Tibial nerve (tissue), 4 donors: ENCODE data around the gene RPN1.

Experiments
- EP300 ChIP-seq, 2 donors: sonication (generic); formaldehyde crosslinking; IDR thresholded peaks; one replicate each; pipeline ENCODE4 v1.6.1; 2017; ENCODE audit warnings: antibody characterized with exemption in 2 of 2, mild to moderate bottlenecking in 1 of 2
- POLR2A ChIP-seq, 2 donors: fragments of 450-650 bp; IDR thresholded peaks; one replicate each; pipeline ENCODE4 v1.6.1; 2017; ENCODE audit warnings: antibody characterized with exemption in 2 of 2, mild to moderate bottlenecking in 2 of 2, moderate library complexity in 2 of 2
- TF ChIP-seq, protein P1 (sequence below), 5 experiments: fragments of 200-600 bp in 3 of 5; fragments of 450-650 bp in 2 of 5; sonication (generic) in 3 of 5; IDR thresholded peaks; one replicate each; pipeline ENCODE4 v1.5.1; 2016 to 2019; ENCODE audit warnings: antibody characterized with exemption in 5 of 5, mild to moderate bottlenecking in 3 of 5, moderate library complexity in 2 of 5

DNA sequence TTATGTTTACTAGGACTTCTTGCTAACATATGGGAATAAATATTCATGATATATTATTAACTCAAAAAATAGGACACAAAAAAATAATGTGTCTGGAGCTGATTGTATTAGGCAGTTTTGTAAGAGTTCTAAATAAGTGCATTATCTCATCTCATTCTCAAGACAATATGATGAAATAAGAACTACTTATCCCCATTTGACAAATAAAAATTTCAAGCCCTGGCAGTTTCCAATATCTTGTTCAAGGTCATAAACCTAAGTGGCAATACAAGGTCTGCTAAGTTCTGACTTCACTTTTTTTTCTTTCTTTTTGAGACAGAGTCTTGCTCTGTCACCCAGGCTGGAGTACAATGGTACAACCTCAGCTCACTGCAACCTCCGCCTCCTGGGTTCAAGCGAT, 18.3 kb downstream of the RPN1 start:
- TF ChIP-seq, protein P1, sequence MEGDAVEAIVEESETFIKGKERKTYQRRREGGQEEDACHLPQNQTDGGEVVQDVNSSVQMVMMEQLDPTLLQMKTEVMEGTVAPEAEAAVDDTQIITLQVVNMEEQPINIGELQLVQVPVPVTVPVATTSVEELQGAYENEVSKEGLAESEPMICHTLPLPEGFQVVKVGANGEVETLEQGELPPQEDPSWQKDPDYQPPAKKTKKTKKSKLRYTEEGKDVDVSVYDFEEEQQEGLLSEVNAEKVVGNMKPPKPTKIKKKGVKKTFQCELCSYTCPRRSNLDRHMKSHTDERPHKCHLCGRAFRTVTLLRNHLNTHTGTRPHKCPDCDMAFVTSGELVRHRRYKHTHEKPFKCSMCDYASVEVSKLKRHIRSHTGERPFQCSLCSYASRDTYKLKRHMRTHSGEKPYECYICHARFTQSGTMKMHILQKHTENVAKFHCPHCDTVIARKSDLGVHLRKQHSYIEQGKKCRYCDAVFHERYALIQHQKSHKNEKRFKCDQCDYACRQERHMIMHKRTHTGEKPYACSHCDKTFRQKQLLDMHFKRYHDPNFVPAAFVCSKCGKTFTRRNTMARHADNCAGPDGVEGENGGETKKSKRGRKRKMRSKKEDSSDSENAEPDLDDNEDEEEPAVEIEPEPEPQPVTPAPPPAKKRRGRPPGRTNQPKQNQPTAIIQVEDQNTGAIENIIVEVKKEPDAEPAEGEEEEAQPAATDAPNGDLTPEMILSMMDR (IDR thresholded peaks at IDR 0.05), result no peak
- TF ChIP-seq POLR2A (IDR thresholded peaks at IDR 0.05) (no peak), EP300 (IDR thresholded peaks at IDR 0.05) (no peak)
